Body of pancreas (tissue), 4 donors: ENCODE measurements around the gene SRGAP2.
"Not testable (repeated sequence)": the region's sequence is repeated elsewhere in the genome, so short reads cannot be mapped to it uniquely, and the experiment has no call there.

ENCODE experiments used
- CTCF ChIP-seq, 7 experiments: fragments of 450-650 bp in 4 of 7; fragments of 200-600 bp in 3 of 7; sonication (generic) in 3 of 7; IDR thresholded peaks; one replicate each; pipeline ENCODE4 v1.5.1; 2016 to 2019; ENCODE audit warnings: antibody characterized with exemption in 7 of 7
- POLR2A ChIP-seq, 3 donors: fragments of 450-650 bp; IDR thresholded peaks; one replicate each; pipeline ENCODE4 v1.6.1; 2016; ENCODE audit warnings: antibody characterized with exemption in 3 of 3, mild to moderate bottlenecking in 2 of 3

GRCh38 chr1:206204871-206205270 lies 1.5 kb downstream of the SRGAP2 start:
- not testable (repeated sequence) for TF ChIP-seq CTCF, POLR2A (IDR thresholded peaks at IDR 0.05)
